CD14-positive monocyte (primary cell): ENCODE data around the gene ZNF451. TPM values are rescaled to one million over a fixed set of nuclear protein-coding genes. Genes with fewer than 3 reads are reported as not detected.

Experiments used
- DNase-seq, 3 donors: peaks; one replicate each; pipeline ENCODE4 v3.0.0-alpha.2; 2011 to 2022
- H2AFZ ChIP-seq: 2 replicates; pipeline ENCODE4 v1.6.0; 2012; ENCODE audit warnings: mild to moderate bottlenecking, low read depth, low read length, inconsistent platforms; ENCODE audit not compliant: insufficient read depth, poor library complexity, severe bottlenecking
- H3K27ac ChIP-seq, 2 donors: 1 replicate in 1 of 2; 2 replicates in 1 of 2; pipeline ENCODE4 v1.5.1; 2012 to 2013; ENCODE audit warnings: low read length in 2 of 2, control low read depth in 1 of 2, inconsistent platforms in 1 of 2, low read depth in 1 of 2, mild to moderate bottlenecking in 1 of 2
- H3K27me3 ChIP-seq, 2 donors: one replicate each; pipeline versions ENCODE4 v1.6.0 to v1.6.1; 2011 to 2013; ENCODE audit warnings: low read length in 2 of 2; ENCODE audit not compliant: control insufficient read depth in 2 of 2, insufficient read depth in 2 of 2
- H3K36me3 ChIP-seq, 2 donors: replicated peaks in 1 of 2; 1 replicate in 1 of 2; 2 replicates in 1 of 2; pipeline versions ENCODE4 v1.5.1 to v1.6.1; 2012 to 2013; ENCODE audit warnings: low read length in 2 of 2, control low read depth in 1 of 2, inconsistent platforms in 1 of 2, mild to moderate bottlenecking in 1 of 2; ENCODE audit not compliant: insufficient read depth in 2 of 2, control insufficient read depth in 1 of 2
- H3K4me1 ChIP-seq, 2 donors: 1 replicate in 1 of 2; 2 replicates in 1 of 2; pipeline versions ENCODE4 v1.5.1 to v1.6.1; 2012 to 2013; ENCODE audit warnings: low read length in 2 of 2, control low read depth in 1 of 2, inconsistent platforms in 1 of 2, mild to moderate bottlenecking in 1 of 2, moderate library complexity in 1 of 2; ENCODE audit not compliant: insufficient read depth in 2 of 2, control insufficient read depth in 1 of 2
- H3K4me2 ChIP-seq: replicated peaks from 2 replicates; pipeline ENCODE3; 2012; ENCODE audit warnings: low read length, moderate library complexity, mild to moderate bottlenecking; ENCODE audit not compliant: poor library complexity, severe bottlenecking; ENCODE audit errors: extremely low read depth
- H3K4me3 ChIP-seq, 3 experiments: fragments of 200-600 bp in 1 of 3; sonication (generic) in 1 of 3; replicated peaks in 1 of 3; 1 replicate in 2 of 3; 2 replicates in 1 of 3; pipeline ENCODE4 v1.5.1; 2011 to 2013; ENCODE audit warnings: low read length in 3 of 3, mild to moderate bottlenecking in 3 of 3, control low read depth in 2 of 3, low read depth in 2 of 3, inconsistent platforms in 1 of 3, moderate library complexity in 1 of 3
- H3K79me2 ChIP-seq: 2 replicates; pipeline ENCODE4 v1.6.0; 2012; ENCODE audit warnings: mild to moderate bottlenecking, control low read depth, inconsistent platforms, low read length, moderate library complexity; ENCODE audit not compliant: insufficient read depth
- H3K9ac ChIP-seq: 2 replicates; pipeline ENCODE4 v1.6.0; 2017; ENCODE audit warnings: low read length, mild to moderate bottlenecking; ENCODE audit not compliant: insufficient read depth, poor library complexity, severe bottlenecking
- H3K9me3 ChIP-seq, 2 donors: replicated peaks in 1 of 2; 1 replicate in 1 of 2; 2 replicates in 1 of 2; pipeline versions ENCODE4 v1.5.1 to v1.6.1; 2012 to 2013; ENCODE audit warnings: low read length in 2 of 2, control low read depth in 1 of 2; ENCODE audit not compliant: control insufficient read depth in 1 of 2, insufficient read depth in 1 of 2
- H4K20me1 ChIP-seq: 2 replicates; pipeline ENCODE4 v1.6.0; 2012; ENCODE audit warnings: mild to moderate bottlenecking, low read length, control low read depth, moderate library complexity; ENCODE audit not compliant: insufficient read depth
- H3K27ac Mint-ChIP-seq, 7 donors: one replicate each; pipeline ENCODE4 v1.8.0; 2020; ENCODE audit warnings: mild to moderate bottlenecking in 7 of 7, mixed read lengths in 7 of 7, moderate library complexity in 6 of 7, inconsistent platforms in 2 of 7
- H3K27me3 Mint-ChIP-seq, 3 donors: one replicate each; pipeline ENCODE4 v1.8.0; 2021 to 2022; ENCODE audit warnings: low read depth in 3 of 3, mild to moderate bottlenecking in 3 of 3, mixed read lengths in 3 of 3, moderate library complexity in 3 of 3, inconsistent platforms in 1 of 3
- H3K36me3 Mint-ChIP-seq, 2 donors: one replicate each; pipeline ENCODE4 v1.8.0; 2020; ENCODE audit warnings: mixed read lengths in 2 of 2, inconsistent platforms in 1 of 2, mild to moderate bottlenecking in 1 of 2
- H3K4me1 Mint-ChIP-seq: one replicate; pipeline ENCODE4 v1.8.0; 2020; ENCODE audit warnings: mild to moderate bottlenecking, mixed read lengths
- H3K4me3 Mint-ChIP-seq, 2 donors: one replicate each; pipeline ENCODE4 v1.8.0; 2020; ENCODE audit warnings: mild to moderate bottlenecking in 2 of 2, mixed read lengths in 2 of 2, moderate library complexity in 1 of 2
- H3K9me3 Mint-ChIP-seq, 7 donors: one replicate each; pipeline ENCODE4 v1.8.0; 2020 to 2022; ENCODE audit warnings: mixed read lengths in 7 of 7, mild to moderate bottlenecking in 6 of 7, moderate library complexity in 6 of 7, inconsistent platforms in 2 of 7
- CTCF ChIP-seq: fragments of 200-600 bp; IDR thresholded peaks from one replicate; pipeline ENCODE4 v1.8.0; 2022; ENCODE audit warnings: antibody characterized with exemption, mild to moderate bottlenecking
- WGBS: methylation state at CpG from one replicate; pipeline ENCODE4 v1.1.5; 2013; ENCODE audit warnings: missing lambda C conversion rate; ENCODE audit not compliant: insufficient coverage; 5-methylcytosine and 5-hydroxymethylcytosine counted together
- intact Hi-C, 2 donors: fragments of 100-400 bp; cut with micrococcal nuclease; formaldehyde crosslinking; loops; one replicate each; pipeline versions ENCODE4 v1.15.0 to v1.15.1; 2023
- polyA plus RNA-seq, 3 donors: library from polyadenylated mRNA; depleted of rRNA in 1 of 3; unstranded in 2 of 3; stranded (reverse) in 1 of 3; fragments of 300-500 nt in 2 of 3; fragments of >200 nt in 1 of 3; fragmentation: Illumina TruSeq in 2 of 3; gene quantifications; 1 replicate in 2 of 3; 2 replicates in 1 of 3; pipeline ENCODE4 v1.2.3, GENCODE V29; 2012 to 2021

ZNF451 gene
- polyA plus RNA-seq, 3 donors = 7.9 to 22.0 (median 19.1) TPM

- Histone ChIP-seq H3K4me1 (no peaks in the 10 kb centered on the region), H3K4me3 (no peak overlapping the region), H3K9ac (no peak overlapping the region), H3K9me3 (no peaks in the 10 kb centered on the region), H4K20me1 (no peaks in the 10 kb centered on the region), H3K27ac (no peak overlapping the region), H2AFZ (no peak overlapping the region), H3K4me2 (no peak overlapping the region), H3K27me3 (no peaks in the 10 kb centered on the region), H3K36me3 (peaks cover 19 to 73% of the 10 kb centered on the region in 2 donors), H3K79me2 (no peaks in the 10 kb centered on the region)
- no peak for TF ChIP-seq CTCF
- no CpG with 5 or more reads among the region's 2 CpGs for WGBS
- no peak for DNase-seq
- Mint-ChIP-seq H3K27ac (peak overlapping the region in 1 of 7 donors; percentile 61), H3K9me3 (peaks cover 0 to 12% (median 2%) of the 10 kb centered on the region in 7 donors), H3K36me3 (peaks cover 49 to 61% of the 10 kb centered on the region in 2 donors), H3K4me1 (no peaks in the 10 kb centered on the region), H3K27me3 (no peaks in the 10 kb centered on the region), H3K4me3 (no peak overlapping the region)
- intact Hi-C loops = no loop called here
Measured at GRCh38 chr6:57162028-57162427, 72.0 kb downstream of the ZNF451 start.

DNA sequence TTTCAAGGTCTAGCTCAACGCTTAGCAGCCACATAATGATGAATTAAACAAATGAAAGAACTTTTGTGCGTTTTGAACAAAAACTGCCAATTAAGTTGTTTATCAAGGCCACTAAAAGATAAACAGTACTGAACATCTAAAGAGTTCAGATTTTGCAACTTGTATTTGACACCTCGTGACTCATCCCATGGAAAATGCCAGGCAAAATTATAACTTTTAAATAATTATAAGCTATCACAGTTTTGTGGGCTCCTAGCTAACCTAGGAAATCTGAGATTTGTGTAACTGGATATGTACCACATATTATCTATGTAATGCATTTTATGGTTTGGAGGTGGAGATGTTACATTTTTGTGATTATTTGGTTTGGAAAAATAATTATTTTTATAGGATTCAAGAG is 72.5 kb downstream of the ZNF451 start:
- TF ChIP-seq CTCF = no peak
- Histone ChIP-seq H3K4me2 (no peak overlapping the region), H4K20me1 (no peaks in the 10 kb centered on the region), H2AFZ (no peak overlapping the region), H3K9ac (no peak overlapping the region), H3K27ac (no peak overlapping the region), H3K36me3 (peaks cover 22 to 73% of the 10 kb centered on the region in 2 donors), H3K4me1 (no peaks in the 10 kb centered on the region), H3K4me3 (no peak overlapping the region), H3K79me2 (no peaks in the 10 kb centered on the region), H3K9me3 (no peaks in the 10 kb centered on the region), H3K27me3 (no peaks in the 10 kb centered on the region)
- Mint-ChIP-seq H3K4me3 (no peak overlapping the region), H3K27me3 (no peaks in the 10 kb centered on the region), H3K27ac (no peak overlapping the region), H3K36me3 (peaks cover 53 to 62% of the 10 kb centered on the region in 2 donors), H3K9me3 (peaks cover 0 to 12% (median 2%) of the 10 kb centered on the region in 7 donors), H3K4me1 (no peaks in the 10 kb centered on the region)
- WGBS = no CpG with 5 or more reads among the region's 3 CpGs
- DNase-seq = no peak
- intact Hi-C loops = no loop called here
